ENCODE measurements around the gene EML2. TPM values are rescaled to one million over a fixed set of nuclear protein-coding genes. Genes with fewer than 3 reads are reported as not detected.

The EML2 gene
- total and polyA plus RNA-seq, 10 of the 15 experiments (the other 5 are each of a cell fraction or from before 2014, with no cell fraction given): 1.6 to 64.0 (median 27.5) TPM

DNA sequence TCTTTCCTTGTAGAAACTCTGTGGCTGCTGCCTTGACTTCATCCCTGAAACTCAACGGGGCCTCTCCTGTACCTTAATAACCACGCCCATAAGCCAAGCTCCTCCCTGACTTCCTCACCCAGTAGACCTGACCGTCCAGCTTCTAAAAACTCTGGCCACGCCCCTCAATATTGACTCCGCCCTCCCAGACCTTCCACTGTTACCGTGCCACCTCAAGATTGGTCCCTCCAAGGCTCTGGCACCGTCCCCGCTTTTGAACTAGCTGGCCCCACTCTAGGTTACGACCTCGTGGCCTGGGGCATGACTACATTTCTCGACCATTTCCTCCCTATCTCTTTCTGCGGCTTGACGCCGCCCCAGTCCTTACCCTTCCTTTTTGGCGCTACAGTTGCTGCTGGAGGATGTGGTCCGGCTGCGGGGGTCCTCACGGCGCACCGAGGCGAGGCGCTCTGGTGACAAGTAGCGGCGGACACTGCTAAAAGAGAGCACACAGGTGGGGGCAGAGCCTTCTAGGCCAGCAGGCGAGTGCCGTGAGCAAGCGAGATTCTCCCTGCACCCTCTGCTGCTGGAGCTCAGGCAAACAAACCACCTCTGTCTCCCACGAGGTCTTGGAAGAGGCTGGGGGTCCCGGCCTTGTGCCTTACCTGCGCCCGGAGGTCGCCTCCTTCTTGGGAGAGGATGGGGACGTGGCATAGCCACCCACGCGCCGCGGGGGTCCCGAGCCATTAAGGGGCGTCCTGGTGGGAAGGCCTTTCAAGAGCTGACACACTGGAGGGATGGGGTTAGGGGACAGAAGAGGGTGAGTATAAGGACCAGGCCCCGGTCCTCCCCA lies 2.3 kb upstream of the EML2 start (continued):
- TF ChIP-seq, protein P1, sequence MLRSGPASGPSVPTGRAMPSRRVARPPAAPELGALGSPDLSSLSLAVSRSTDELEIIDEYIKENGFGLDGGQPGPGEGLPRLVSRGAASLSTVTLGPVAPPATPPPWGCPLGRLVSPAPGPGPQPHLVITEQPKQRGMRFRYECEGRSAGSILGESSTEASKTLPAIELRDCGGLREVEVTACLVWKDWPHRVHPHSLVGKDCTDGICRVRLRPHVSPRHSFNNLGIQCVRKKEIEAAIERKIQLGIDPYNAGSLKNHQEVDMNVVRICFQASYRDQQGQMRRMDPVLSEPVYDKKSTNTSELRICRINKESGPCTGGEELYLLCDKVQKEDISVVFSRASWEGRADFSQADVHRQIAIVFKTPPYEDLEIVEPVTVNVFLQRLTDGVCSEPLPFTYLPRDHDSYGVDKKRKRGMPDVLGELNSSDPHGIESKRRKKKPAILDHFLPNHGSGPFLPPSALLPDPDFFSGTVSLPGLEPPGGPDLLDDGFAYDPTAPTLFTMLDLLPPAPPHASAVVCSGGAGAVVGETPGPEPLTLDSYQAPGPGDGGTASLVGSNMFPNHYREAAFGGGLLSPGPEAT (IDR thresholded peaks at IDR 0.05; ENCODE audit: low read depth): no peak
- TF ChIP-seq, protein P2, sequence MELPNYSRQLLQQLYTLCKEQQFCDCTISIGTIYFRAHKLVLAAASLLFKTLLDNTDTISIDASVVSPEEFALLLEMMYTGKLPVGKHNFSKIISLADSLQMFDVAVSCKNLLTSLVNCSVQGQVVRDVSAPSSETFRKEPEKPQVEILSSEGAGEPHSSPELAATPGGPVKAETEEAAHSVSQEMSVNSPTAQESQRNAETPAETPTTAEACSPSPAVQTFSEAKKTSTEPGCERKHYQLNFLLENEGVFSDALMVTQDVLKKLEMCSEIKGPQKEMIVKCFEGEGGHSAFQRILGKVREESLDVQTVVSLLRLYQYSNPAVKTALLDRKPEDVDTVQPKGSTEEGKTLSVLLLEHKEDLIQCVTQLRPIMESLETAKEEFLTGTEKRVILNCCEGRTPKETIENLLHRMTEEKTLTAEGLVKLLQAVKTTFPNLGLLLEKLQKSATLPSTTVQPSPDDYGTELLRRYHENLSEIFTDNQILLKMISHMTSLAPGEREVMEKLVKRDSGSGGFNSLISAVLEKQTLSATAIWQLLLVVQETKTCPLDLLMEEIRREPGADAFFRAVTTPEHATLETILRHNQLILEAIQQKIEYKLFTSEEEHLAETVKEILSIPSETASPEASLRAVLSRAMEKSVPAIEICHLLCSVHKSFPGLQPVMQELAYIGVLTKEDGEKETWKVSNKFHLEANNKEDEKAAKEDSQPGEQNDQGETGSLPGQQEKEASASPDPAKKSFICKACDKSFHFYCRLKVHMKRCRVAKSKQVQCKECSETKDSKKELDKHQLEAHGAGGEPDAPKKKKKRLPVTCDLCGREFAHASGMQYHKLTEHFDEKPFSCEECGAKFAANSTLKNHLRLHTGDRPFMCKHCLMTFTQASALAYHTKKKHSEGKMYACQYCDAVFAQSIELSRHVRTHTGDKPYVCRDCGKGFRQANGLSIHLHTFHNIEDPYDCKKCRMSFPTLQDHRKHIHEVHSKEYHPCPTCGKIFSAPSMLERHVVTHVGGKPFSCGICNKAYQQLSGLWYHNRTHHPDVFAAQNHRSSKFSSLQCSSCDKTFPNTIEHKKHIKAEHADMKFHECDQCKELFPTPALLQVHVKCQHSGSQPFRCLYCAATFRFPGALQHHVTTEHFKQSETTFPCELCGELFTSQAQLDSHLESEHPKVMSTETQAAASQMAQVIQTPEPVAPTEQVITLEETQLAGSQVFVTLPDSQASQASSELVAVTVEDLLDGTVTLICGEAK (IDR thresholded peaks at IDR 0.05; ENCODE audit: borderline replicate concordance): peak; percentile 62; the same call in 1 of the 2 replicates
- TF ChIP-seq, protein P3, sequence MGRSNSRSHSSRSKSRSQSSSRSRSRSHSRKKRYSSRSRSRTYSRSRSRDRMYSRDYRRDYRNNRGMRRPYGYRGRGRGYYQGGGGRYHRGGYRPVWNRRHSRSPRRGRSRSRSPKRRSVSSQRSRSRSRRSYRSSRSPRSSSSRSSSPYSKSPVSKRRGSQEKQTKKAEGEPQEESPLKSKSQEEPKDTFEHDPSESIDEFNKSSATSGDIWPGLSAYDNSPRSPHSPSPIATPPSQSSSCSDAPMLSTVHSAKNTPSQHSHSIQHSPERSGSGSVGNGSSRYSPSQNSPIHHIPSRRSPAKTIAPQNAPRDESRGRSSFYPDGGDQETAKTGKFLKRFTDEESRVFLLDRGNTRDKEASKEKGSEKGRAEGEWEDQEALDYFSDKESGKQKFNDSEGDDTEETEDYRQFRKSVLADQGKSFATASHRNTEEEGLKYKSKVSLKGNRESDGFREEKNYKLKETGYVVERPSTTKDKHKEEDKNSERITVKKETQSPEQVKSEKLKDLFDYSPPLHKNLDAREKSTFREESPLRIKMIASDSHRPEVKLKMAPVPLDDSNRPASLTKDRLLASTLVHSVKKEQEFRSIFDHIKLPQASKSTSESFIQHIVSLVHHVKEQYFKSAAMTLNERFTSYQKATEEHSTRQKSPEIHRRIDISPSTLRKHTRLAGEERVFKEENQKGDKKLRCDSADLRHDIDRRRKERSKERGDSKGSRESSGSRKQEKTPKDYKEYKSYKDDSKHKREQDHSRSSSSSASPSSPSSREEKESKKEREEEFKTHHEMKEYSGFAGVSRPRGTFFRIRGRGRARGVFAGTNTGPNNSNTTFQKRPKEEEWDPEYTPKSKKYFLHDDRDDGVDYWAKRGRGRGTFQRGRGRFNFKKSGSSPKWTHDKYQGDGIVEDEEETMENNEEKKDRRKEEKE (IDR thresholded peaks at IDR 0.05): no peak
- TF ChIP-seq CREB1 (IDR thresholded peaks at IDR 0.05; ENCODE audit: low read depth) (0 out of 2 replicates have a peak, but pooled peaks have one; percentile 41), ETV6 (conservative IDR thresholded peaks at IDR 0.05 in 1 of 2, IDR thresholded peaks at IDR 0.05 in 1 of 2; ENCODE audit: borderline replicate concordance in 1 of 2, low read depth in 1 of 2) (no peak), POU2F2 (IDR thresholded peaks at IDR 0.05; ENCODE audit: borderline replicate concordance, low read depth, low read length) (peak; percentile 32; the same call in 1 of the 3 replicates), LARP7 (IDR thresholded peaks at IDR 0.05) (0 out of 2 replicates have a peak, but pooled peaks have one; percentile 30), NBN (IDR thresholded peaks at IDR 0.05) (peak; percentile 77; the same call in 1 of the 2 replicates), RAD51 (IDR thresholded peaks at IDR 0.05) (no peak), STAT3 (IDR thresholded peaks at IDR 0.05; ENCODE audit: low read depth, low read length) (no peak), BMI1 (IDR thresholded peaks at IDR 0.05; ENCODE audit: borderline replicate concordance) (no peak)
- TF ChIP-seq, protein P4, sequence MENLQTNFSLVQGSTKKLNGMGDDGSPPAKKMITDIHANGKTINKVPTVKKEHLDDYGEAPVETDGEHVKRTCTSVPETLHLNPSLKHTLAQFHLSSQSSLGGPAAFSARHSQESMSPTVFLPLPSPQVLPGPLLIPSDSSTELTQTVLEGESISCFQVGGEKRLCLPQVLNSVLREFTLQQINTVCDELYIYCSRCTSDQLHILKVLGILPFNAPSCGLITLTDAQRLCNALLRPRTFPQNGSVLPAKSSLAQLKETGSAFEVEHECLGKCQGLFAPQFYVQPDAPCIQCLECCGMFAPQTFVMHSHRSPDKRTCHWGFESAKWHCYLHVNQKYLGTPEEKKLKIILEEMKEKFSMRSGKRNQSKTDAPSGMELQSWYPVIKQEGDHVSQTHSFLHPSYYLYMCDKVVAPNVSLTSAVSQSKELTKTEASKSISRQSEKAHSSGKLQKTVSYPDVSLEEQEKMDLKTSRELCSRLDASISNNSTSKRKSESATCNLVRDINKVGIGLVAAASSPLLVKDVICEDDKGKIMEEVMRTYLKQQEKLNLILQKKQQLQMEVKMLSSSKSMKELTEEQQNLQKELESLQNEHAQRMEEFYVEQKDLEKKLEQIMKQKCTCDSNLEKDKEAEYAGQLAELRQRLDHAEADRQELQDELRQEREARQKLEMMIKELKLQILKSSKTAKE (IDR thresholded peaks at IDR 0.05; ENCODE audit: low read depth, poor library complexity, severe bottlenecking): no peak
- TF ChIP-seq, protein P5, sequence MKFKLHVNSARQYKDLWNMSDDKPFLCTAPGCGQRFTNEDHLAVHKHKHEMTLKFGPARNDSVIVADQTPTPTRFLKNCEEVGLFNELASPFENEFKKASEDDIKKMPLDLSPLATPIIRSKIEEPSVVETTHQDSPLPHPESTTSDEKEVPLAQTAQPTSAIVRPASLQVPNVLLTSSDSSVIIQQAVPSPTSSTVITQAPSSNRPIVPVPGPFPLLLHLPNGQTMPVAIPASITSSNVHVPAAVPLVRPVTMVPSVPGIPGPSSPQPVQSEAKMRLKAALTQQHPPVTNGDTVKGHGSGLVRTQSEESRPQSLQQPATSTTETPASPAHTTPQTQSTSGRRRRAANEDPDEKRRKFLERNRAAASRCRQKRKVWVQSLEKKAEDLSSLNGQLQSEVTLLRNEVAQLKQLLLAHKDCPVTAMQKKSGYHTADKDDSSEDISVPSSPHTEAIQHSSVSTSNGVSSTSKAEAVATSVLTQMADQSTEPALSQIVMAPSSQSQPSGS (IDR thresholded peaks at IDR 0.05; ENCODE audit: low read length): no peak
- TF ChIP-seq, protein P6, sequence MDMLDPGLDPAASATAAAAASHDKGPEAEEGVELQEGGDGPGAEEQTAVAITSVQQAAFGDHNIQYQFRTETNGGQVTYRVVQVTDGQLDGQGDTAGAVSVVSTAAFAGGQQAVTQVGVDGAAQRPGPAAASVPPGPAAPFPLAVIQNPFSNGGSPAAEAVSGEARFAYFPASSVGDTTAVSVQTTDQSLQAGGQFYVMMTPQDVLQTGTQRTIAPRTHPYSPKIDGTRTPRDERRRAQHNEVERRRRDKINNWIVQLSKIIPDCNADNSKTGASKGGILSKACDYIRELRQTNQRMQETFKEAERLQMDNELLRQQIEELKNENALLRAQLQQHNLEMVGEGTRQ (IDR thresholded peaks at IDR 0.05; ENCODE audit: borderline replicate concordance, low read depth, low read length): no peak

All from GM12878 (cell line).